Transverse colon (tissue), 4 donors: ENCODE data around the gene CNTN1. TPM values are rescaled to one million over a fixed set of nuclear protein-coding genes. Genes with fewer than 3 reads are reported as not detected.

Experiments used
- DNase-seq: peaks from one replicate; pipeline ENCODE4 v3.0.0-alpha.2; 2019
- H3K27ac ChIP-seq, 4 donors: fragments of 200-600 bp; sonication (generic); 2 replicates each; pipeline ENCODE4 v1.5.1; 2016 to 2018; ENCODE audit warnings: inconsistent platforms in 4 of 4
- H3K27me3 ChIP-seq: fragments of 200-600 bp; sonication (generic); 2 replicates; pipeline ENCODE4 v1.5.1; 2017; ENCODE audit warnings: inconsistent platforms
- H3K36me3 ChIP-seq, 4 donors: fragments of 200-600 bp; sonication (generic); 2 replicates each; pipeline ENCODE4 v1.5.1; 2017 to 2019; ENCODE audit warnings: inconsistent platforms in 4 of 4
- H3K4me1 ChIP-seq, 4 donors: fragments of 200-600 bp; sonication (generic); 2 replicates each; pipeline ENCODE4 v1.5.1; 2017 to 2020; ENCODE audit warnings: inconsistent platforms in 4 of 4
- H3K4me3 ChIP-seq, 4 donors: fragments of 200-600 bp; sonication (generic); 1 replicate in 1 of 4; 2 replicates in 3 of 4; pipeline versions ENCODE4 v1.5.1 to v1.6.1; 2017 to 2019; ENCODE audit warnings: inconsistent platforms in 4 of 4
- H3K9me3 ChIP-seq, 2 donors: fragments of 200-600 bp; sonication (generic); 2 replicates each; pipeline ENCODE4 v1.5.1; 2017 to 2019; ENCODE audit warnings: inconsistent platforms in 2 of 2
- EP300 ChIP-seq: sonication (generic); formaldehyde crosslinking; IDR thresholded peaks from one replicate; pipeline ENCODE4 v1.6.1; 2017; ENCODE audit warnings: antibody characterized with exemption, low read depth
- POLR2A ChIP-seq: fragments of 450-650 bp; IDR thresholded peaks from one replicate; pipeline ENCODE4 v1.6.1; 2016; ENCODE audit warnings: antibody characterized with exemption, mild to moderate bottlenecking, moderate library complexity
- POLR2AphosphoS5 ChIP-seq, 3 donors: sonication (generic); formaldehyde crosslinking; IDR thresholded peaks; one replicate each; pipeline ENCODE4 v1.6.1; 2016; ENCODE audit warnings: antibody characterized with exemption in 3 of 3
- WGBS, 2 donors: methylation state at CpG; one replicate each; pipeline ENCODE4 v1.1.5; 2018; ENCODE audit warnings: low coverage in 1 of 2; 5-methylcytosine and 5-hydroxymethylcytosine counted together
- in situ Hi-C, 4 donors: fragments of 200-750 bp; cut with MboI; loops; one replicate each; pipeline versions ENCODE4 v1.15.0 to v1.15.1; 2017; ENCODE audit warnings: low sequenced_read_pairs in 3 of 4, low pct_ligation_motif_present in 1 of 4, low pct_unique_long_range_greater_than_20kb in 1 of 4
- intact Hi-C: fragments of 100-400 bp; cut with DNase I; formaldehyde crosslinking; loops from one replicate; pipeline ENCODE4 v1.15.1; 2023; ENCODE audit warnings: low total_unique reads
- total RNA-seq, 4 donors: library from RNA; depleted of rRNA; stranded (reverse); fragments of >200 nt; gene quantifications; one replicate each; pipeline ENCODE4 v1.1.0, GENCODE V29; 2016
- TF ChIP-seq, protein P1 (sequence below), 5 experiments: fragments of 200-600 bp in 3 of 5; fragments of 450-650 bp in 2 of 5; sonication (generic) in 3 of 5; IDR thresholded peaks; 1 replicate in 2 of 5; 2 replicates in 3 of 5; pipeline ENCODE4 v1.5.1; 2016 to 2017; ENCODE audit warnings: antibody characterized with exemption in 5 of 5, inconsistent platforms in 3 of 5, mild to moderate bottlenecking in 2 of 5, moderate library complexity in 1 of 5

The CNTN1 gene
- total RNA-seq, 4 donors from 2014 or later, result 0.60 to 3.2 (median 1.4) TPM

DNA sequence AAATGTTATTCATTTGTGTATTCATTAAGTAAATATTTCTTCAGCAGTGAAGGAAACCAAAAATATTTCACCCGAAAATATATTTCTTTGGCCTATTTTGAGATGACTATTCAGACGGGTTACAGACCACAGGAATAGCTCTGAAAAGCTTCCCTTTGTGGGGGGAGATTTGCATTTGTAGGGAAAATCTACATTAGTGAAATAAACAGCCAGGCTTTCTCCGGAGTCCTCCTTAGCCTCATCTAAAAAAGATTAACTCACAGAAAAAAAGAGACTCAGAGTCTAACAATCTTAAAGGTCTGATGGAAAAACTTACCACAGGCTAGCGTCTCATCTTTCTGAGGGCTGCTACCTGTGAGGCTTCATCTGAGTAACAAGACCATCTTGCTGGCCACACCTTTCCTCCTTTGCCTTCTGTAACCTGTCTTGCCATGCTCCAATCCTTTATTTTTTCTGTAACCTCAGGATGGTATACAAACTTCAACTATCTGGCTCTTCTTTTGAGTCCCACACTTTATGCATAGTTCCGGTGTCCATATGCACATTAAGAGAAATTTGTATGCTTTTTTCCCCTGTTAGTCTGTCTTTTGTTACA is 100.7 kb downstream of the CNTN1 start:
- TF ChIP-seq, protein P1, sequence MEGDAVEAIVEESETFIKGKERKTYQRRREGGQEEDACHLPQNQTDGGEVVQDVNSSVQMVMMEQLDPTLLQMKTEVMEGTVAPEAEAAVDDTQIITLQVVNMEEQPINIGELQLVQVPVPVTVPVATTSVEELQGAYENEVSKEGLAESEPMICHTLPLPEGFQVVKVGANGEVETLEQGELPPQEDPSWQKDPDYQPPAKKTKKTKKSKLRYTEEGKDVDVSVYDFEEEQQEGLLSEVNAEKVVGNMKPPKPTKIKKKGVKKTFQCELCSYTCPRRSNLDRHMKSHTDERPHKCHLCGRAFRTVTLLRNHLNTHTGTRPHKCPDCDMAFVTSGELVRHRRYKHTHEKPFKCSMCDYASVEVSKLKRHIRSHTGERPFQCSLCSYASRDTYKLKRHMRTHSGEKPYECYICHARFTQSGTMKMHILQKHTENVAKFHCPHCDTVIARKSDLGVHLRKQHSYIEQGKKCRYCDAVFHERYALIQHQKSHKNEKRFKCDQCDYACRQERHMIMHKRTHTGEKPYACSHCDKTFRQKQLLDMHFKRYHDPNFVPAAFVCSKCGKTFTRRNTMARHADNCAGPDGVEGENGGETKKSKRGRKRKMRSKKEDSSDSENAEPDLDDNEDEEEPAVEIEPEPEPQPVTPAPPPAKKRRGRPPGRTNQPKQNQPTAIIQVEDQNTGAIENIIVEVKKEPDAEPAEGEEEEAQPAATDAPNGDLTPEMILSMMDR (IDR thresholded peaks at IDR 0.05), result no peak
- TF ChIP-seq EP300 (no peak), POLR2A (no peak), POLR2AphosphoS5 (IDR thresholded peaks at IDR 0.05) (no peak)
- DNase-seq, result no peak
- Histone ChIP-seq H3K4me1 (no peaks in the 10 kb centered on the region), H3K4me3 (no peak overlapping the region), H3K27me3 (no peaks in the 10 kb centered on the region), H3K9me3 (no peaks in the 10 kb centered on the region), H3K36me3 (no peaks in the 10 kb centered on the region), H3K27ac (no peak overlapping the region)
- intact Hi-C loops (no loop called here), in situ Hi-C loops (no loop called here)
- WGBS, 2 donors, result 37 to 51% methylated on average over 5 of the region's 5 CpGs

DNA sequence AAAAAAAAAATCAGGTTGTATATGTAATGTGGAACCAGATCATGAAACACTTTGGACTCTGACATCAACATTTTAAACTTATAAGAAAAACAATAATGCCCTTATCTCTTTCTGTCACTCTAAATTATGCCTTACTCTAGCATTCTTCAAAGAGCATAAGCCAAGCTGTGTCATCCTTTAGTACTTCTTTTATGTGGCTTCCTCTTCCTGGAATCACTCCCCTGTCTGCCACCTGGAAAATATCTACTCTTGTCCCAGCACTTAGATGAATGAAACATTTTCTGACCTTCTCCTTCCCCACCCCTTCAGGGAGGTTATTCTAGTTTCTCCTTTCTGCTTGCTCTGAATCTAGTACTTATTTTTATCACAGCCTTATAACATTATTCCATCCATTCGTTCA is 101.2 kb downstream of the CNTN1 start:
- intact Hi-C loops, result no loop called here

DNA sequence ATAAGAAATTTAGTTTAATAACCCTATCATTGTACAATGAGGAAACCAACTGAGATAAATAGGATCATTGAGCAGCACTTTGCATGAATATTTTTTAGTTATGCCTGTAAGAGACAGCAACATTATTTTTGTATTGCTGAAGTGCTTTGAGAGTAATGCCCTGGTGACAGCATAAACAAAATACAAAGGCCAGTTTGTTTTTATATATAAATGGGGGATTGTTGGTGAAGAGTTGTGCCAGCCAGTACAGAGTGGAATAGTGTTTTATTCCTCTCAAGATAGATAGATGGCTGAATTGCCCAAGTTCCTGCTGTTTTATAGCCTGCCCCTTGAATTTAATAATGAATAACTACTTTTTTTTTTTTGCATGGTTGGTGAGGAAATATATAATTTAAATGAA is 101.8 kb downstream of the CNTN1 start:
- no peaks in the 10 kb centered on the region for H3K27me3 ChIP-seq
- H3K9me3 ChIP-seq, result no peaks in the 10 kb centered on the region
- no peak for TF ChIP-seq POLR2AphosphoS5 (IDR thresholded peaks at IDR 0.05)
- no peak for TF ChIP-seq POLR2A
- TF ChIP-seq, protein P1 (IDR thresholded peaks at IDR 0.05), result no peak
- no peak for TF ChIP-seq EP300
- no peak overlapping the region for H3K4me3 ChIP-seq
- DNase-seq, result no peak
- no peaks in the 10 kb centered on the region for H3K36me3 ChIP-seq
- H3K4me1 ChIP-seq, result no peaks in the 10 kb centered on the region
- in situ Hi-C loops (no loop called here), intact Hi-C loops (no loop called here)
- no peak overlapping the region for H3K27ac ChIP-seq

More for the DNA sequence above, 101.2 kb downstream of the CNTN1 start:
- H3K27ac ChIP-seq, result no peak overlapping the region
- no peak for DNase-seq
- TF ChIP-seq POLR2AphosphoS5 (IDR thresholded peaks at IDR 0.05), result no peak
- TF ChIP-seq, protein P1 (IDR thresholded peaks at IDR 0.05), result no peak
- TF ChIP-seq EP300, result no peak
- no peak for TF ChIP-seq POLR2A
- WGBS, 2 donors, result 70 to 89% methylated on average over 1 of the region's 1 CpG
- no peaks in the 10 kb centered on the region for H3K4me1 ChIP-seq
- no peaks in the 10 kb centered on the region for H3K9me3 ChIP-seq
- in situ Hi-C loops, result no loop called here
- H3K4me3 ChIP-seq, result no peak overlapping the region
- no peaks in the 10 kb centered on the region for H3K36me3 ChIP-seq
- H3K27me3 ChIP-seq, result no peaks in the 10 kb centered on the region

DNA sequence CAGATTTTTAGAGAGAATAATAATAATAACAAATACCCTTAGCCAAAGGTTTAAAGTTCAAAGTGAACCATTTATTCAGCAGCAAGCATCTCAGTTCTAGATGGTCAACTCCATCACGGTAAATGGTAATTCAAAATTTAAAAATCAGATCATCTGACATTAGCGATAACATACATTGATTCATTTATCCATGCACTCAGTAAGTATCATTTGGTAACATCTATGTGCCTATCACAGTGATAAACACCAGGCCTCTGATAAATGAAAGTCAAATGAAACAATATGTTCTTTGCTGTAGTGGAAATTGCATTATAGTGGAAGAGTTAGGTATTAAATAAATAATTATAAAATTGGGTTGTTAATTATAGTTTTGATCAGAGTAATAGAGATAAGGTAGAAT is 108.8 kb downstream of the CNTN1 start:
- Histone ChIP-seq H3K36me3 (no peaks in the 10 kb centered on the region), H3K4me1 (no peaks in the 10 kb centered on the region), H3K9me3 (no peaks in the 10 kb centered on the region), H3K27ac (no peak overlapping the region), H3K4me3 (no peak overlapping the region), H3K27me3 (no peaks in the 10 kb centered on the region)
- intact Hi-C loops, result no loop called here
- WGBS, 2 donors, result 98 to 100% methylated on average over 2 of the region's 2 CpGs
- no peak for DNase-seq
- TF ChIP-seq POLR2A (no peak), EP300 (no peak), POLR2AphosphoS5 (IDR thresholded peaks at IDR 0.05) (no peak)
- TF ChIP-seq, protein P1 (IDR thresholded peaks at IDR 0.05), result no peak
- in situ Hi-C loops, result no loop called here
